ENCODE results near the gene OPRPN.

The OPRPN gene

DNA sequence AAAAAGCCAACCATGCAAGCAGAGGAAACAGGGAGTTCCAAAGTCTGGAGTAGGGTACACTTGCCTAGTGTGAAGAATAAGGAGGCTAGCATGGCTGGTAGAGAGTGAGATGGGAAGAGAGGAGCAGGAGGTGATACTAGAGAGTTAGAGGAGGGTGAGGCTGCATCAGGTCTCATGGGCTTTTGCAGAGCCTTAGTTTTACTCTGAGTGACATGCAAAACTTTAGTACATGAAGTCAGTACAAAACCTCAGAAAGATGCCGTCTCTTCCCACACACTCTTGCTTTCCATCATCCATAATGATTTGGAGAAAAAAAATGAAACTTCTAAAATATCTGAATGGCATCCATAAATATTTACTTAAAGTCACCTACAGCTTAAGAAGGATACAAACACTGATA is 5.0 kb downstream of the OPRPN start:
- no peak for TF ChIP-seq ZNF70 (CRISPR knock-in tag; IDR thresholded peaks at IDR 0.05)
- no peak for TF ChIP-seq ZNF565 (CRISPR knock-in tag; conservative IDR thresholded peaks at IDR 0.05; ENCODE audit: low read depth)
- TF ChIP-seq CSDC2 (CRISPR knock-in tag; IDR thresholded peaks at IDR 0.05) = no peak
- TF ChIP-seq SNAI2 (CRISPR knock-in tag; IDR thresholded peaks at IDR 0.05) = no peak
- TF ChIP-seq ZFP3 (CRISPR knock-in tag; IDR thresholded peaks at IDR 0.05) = no peak
- TF ChIP-seq TSHZ2 (CRISPR knock-in tag; IDR thresholded peaks at IDR 0.05) = no peak
- no peak for TF ChIP-seq GLIS3 (CRISPR knock-in tag; IDR thresholded peaks at IDR 0.05)
- TF ChIP-seq TOX (CRISPR knock-in tag; IDR thresholded peaks at IDR 0.05; ENCODE audit: borderline replicate concordance) = no peak
- no peak for TF ChIP-seq ESRRG (CRISPR knock-in tag; IDR thresholded peaks at IDR 0.05)
- TF ChIP-seq, protein P1, sequence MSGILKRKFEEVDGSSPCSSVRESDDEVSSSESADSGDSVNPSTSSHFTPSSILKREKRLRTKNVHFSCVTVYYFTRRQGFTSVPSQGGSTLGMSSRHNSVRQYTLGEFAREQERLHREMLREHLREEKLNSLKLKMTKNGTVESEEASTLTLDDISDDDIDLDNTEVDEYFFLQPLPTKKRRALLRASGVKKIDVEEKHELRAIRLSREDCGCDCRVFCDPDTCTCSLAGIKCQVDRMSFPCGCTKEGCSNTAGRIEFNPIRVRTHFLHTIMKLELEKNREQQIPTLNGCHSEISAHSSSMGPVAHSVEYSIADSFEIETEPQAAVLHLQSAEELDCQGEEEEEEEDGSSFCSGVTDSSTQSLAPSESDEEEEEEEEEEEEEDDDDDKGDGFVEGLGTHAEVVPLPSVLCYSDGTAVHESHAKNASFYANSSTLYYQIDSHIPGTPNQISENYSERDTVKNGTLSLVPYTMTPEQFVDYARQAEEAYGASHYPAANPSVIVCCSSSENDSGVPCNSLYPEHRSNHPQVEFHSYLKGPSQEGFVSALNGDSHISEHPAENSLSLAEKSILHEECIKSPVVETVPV (CRISPR knock-in tag; IDR thresholded peaks at IDR 0.05) = no peak
- no peak for TF ChIP-seq ZC3H10 (CRISPR knock-in tag; IDR thresholded peaks at IDR 0.05)
- no peak for TF ChIP-seq CREB5 (CRISPR knock-in tag; IDR thresholded peaks at IDR 0.05; ENCODE audit: low read depth)
- no peak for TF ChIP-seq RARB (CRISPR knock-in tag; IDR thresholded peaks at IDR 0.05)
- no peak for TF ChIP-seq BACH2 (CRISPR knock-in tag; IDR thresholded peaks at IDR 0.05; ENCODE audit: borderline replicate concordance)
- no peak for TF ChIP-seq POU6F1 (CRISPR knock-in tag; IDR thresholded peaks at IDR 0.05; ENCODE audit: borderline replicate concordance, low read depth)
- TF ChIP-seq ZNF8 (CRISPR knock-in tag; IDR thresholded peaks at IDR 0.05) = no peak
- no peak for TF ChIP-seq ZFP30 (CRISPR knock-in tag; IDR thresholded peaks at IDR 0.05)
- TF ChIP-seq ISL1 (CRISPR knock-in tag; IDR thresholded peaks at IDR 0.05) = no peak
- ATAC-seq = no peak

- TF ChIP-seq SNAI2 (CRISPR knock-in tag; IDR thresholded peaks at IDR 0.05) (no peak), BACH2 (CRISPR knock-in tag; IDR thresholded peaks at IDR 0.05; ENCODE audit: borderline replicate concordance) (no peak), OSR1 (CRISPR knock-in tag; IDR thresholded peaks at IDR 0.05) (no peak), POU6F1 (CRISPR knock-in tag; IDR thresholded peaks at IDR 0.05; ENCODE audit: borderline replicate concordance, low read depth) (no peak), PPARA (CRISPR knock-in tag; IDR thresholded peaks at IDR 0.05; ENCODE audit: borderline replicate concordance) (no peak), ZC3H10 (CRISPR knock-in tag; IDR thresholded peaks at IDR 0.05) (no peak), ZNF565 (CRISPR knock-in tag; conservative IDR thresholded peaks at IDR 0.05; ENCODE audit: low read depth) (no peak), ZFP30 (CRISPR knock-in tag; IDR thresholded peaks at IDR 0.05) (no peak), ZFP3 (CRISPR knock-in tag; IDR thresholded peaks at IDR 0.05) (no peak), ISL1 (CRISPR knock-in tag; IDR thresholded peaks at IDR 0.05) (no peak), ZNF70 (CRISPR knock-in tag; IDR thresholded peaks at IDR 0.05) (no peak), RARB (CRISPR knock-in tag; IDR thresholded peaks at IDR 0.05) (no peak), PATZ1 (CRISPR knock-in tag; IDR thresholded peaks at IDR 0.05; ENCODE audit: borderline replicate concordance) (no peak), GLIS3 (CRISPR knock-in tag; IDR thresholded peaks at IDR 0.05) (no peak), ESRRG (CRISPR knock-in tag; IDR thresholded peaks at IDR 0.05) (no peak), CSDC2 (CRISPR knock-in tag; IDR thresholded peaks at IDR 0.05) (no peak), CREB5 (CRISPR knock-in tag; IDR thresholded peaks at IDR 0.05; ENCODE audit: low read depth) (no peak), TSHZ2 (CRISPR knock-in tag; IDR thresholded peaks at IDR 0.05) (no peak)
- TF ChIP-seq, protein P1 (CRISPR knock-in tag; IDR thresholded peaks at IDR 0.05) = no peak
- ATAC-seq = no peak
Measured at GRCh38 chr4:70405765-70406164, 8.0 kb downstream of the OPRPN start.
